ENCODE results near the gene SERTAD2.

SERTAD2 gene

DNA sequence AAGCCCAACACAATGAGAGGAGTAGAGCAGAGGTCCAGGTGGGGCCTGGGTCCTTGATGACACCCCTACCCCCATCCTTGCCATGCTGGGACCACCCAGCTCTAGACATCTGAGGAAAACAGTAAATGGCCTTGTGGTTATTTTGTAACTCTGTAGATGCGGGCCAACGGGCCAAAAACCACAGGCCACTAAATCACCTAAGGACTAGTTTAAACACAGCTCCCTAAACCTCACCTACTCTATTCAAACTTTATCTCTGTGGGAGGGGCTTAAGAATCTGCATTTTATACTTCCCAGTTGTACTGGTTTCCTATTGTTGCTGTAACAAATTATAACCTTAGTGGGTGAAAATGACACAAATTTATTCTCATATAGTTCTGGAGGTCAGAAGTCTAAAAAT is 19.0 kb upstream of the SERTAD2 start:
- no peak for DNase-seq (ENCODE audit: low spot score)

DNA sequence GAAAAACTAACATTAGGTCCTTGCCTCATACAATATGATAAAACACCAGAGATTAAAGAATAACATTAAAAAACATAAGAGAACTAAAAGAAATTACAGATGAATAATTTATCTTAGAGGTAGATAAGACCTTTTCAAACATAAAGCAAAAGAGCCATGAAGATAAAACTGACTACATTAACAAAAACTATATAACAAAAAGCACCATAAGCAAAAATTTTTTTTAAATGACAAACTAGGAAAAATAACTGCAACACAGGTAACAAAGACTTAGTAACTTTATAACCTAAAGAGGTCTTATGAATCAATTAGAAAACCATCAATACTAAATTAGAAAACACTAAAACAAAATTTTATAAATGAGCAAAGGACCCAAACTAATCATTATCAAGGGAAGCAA is 16.3 kb upstream of the SERTAD2 start:
- DNase-seq (ENCODE audit: low spot score), result no peak

DNA sequence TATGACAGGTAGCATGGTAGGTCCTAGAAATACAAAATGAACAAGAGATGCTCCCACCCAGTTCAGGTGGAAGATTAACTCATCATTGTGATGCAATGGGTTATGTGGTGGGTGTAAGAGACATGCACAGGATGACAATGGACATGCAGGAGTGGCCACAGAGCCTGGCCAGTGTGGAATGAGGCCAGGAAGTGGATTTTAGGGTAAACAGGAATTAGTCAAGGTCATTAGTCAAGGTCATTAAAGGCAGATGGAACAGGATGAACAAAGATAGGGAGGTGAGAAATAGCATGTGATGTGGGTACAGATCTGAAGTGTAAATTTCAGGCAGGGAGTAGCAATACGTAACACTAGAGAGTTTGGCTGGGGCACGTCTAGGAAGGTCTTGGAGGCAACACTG is 15.6 kb upstream of the SERTAD2 start:
- no peak for DNase-seq (ENCODE audit: low spot score)

DNA sequence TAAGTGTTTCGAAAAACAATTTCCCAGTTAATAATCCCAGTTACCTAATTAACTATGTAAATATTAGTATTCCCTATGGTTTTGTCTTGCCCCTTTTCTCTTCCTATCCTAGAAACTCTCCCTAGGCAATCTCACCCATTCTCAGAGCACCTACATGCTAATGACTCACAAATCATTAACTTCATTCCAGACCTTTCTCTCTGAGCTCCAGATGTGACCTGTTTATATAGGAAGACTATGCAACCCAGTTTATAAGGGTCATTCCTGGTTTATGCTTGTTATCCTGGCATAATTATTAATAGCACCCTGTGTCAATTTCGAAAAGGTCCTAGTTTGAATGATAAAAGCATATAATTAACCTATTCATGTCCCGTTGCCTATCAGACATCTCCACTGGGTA is 14.8 kb upstream of the SERTAD2 start:
- no peak for DNase-seq (ENCODE audit: low spot score)

DNA sequence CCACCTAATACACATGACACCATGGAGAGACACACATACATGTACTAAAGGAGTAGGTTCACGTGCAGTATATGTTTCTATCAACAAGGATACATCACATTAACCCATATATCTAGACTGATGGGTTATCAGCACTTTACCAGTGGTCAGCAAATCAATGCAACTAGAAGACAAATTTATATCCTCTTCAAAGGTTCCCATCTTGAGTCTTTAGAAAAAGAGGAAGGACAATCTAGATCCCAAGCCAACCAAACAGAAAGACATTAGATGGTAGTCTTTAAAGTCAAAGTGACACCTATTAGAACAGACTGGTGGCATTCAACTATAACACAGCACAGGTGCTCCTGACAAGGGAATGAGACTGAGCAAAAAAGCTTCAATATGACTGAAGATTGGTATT is 13.8 kb upstream of the SERTAD2 start:
- no peak for DNase-seq (ENCODE audit: low spot score)

DNA sequence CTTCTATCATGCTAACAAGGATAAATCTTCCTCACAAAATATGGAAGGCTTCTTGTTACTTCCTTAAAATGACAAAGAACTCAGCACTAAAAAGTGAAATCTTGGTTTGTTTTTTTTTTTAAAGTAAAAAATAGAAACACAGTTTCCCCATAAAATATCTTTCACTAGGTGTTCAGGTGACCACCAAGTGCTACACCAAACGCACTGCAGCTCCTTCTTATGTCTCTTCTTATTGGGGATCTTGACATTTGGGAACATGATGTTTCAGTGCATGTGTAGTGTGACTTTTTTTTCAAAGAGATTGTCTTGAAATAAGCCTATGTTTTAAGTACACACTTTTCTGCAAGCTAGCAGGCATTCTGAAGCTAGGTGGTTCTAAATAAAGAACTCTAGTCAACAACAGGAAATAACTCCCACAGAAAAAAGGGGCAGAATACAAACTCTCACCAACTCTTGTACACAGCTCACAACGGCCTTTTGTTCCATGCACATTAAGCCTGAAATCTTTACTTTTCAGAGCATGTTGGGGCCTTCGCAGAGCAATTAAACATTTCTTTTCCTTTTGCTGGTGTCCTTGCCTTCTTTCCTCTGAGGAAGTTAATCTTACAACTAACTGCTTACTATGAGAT is 13.2 kb upstream of the SERTAD2 start:
- no peak for DNase-seq (ENCODE audit: low spot score)

DNA sequence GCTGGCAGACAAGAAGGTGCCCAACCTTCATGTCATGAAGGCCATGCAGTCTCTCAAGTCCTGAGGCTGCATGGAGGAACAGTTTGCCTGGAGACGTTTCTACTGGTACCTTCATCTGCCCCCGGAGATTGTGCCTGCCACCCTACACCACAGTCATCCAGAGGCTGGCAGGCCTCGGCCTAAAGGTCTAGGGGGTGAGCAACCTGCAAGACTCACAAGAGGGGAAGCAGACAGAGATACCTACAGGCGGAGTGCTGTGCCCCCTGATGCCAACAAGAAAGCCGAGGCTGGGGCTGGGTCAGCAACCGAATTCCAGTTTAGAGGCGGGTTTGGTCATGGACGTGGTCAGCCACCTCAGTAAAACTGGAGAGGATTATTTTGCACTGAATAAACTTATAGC is 12.0 kb upstream of the SERTAD2 start:
- no peak for DNase-seq (ENCODE audit: low spot score)

DNA sequence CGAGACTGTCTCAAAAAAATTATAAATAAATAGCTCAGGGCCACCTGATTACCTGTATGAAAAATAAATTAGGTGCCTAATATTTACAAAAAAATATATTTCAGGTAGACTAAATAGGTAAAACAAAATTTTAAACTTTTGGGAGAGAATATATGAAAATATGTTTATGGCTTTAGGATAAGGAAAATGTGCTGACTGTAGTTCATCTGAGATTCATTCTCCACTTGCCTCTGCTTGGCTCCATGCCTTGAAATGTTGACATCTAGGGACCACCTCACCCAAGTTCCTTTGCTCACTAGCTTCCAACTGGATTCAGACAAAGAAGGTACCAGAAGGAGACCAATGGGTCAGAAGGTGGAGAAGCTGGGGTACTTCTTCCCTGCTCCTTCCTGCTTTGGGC is 9.7 kb upstream of the SERTAD2 start:
- DNase-seq (ENCODE audit: low spot score), result no peak

DNA sequence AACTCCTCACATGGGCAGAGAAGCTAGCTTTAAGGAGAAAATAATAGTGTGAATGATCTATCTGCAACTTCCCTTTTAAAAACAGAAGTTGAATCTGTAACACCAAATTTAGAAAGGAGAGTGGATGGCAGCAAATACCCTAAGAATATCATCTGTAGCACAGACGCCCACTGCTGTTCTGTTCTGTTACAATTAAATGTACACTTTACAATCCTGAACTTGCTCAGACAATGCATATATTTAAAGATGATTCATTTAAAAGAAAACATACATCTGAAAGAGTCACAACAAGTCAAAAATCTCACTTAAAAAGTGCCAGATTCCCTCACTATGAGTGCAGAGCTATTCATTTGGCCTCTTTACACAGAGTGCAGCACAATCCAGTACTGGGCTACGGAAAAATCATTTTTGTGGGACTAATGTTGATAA is 8.0 kb upstream of the SERTAD2 start:
- no peak for DNase-seq (ENCODE audit: low spot score)

DNA sequence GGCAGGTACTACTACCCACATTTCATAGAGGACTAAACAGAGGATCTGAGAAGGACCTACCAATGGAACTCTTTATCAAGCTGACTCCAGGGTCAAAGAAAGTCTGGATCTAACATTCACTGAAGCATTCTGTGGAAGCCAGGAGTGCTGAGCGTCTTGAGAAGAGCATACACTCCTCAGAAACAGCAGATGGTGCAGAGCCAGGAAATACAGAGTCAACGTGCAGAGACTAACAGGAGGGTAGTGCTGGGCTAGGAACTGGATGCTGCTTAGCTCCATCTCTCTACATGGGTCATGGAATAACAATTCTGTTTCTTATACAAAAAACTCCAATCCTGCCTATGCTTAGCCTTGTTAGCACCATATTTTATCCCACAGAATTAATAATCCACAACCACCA is 5.5 kb upstream of the SERTAD2 start:
- no peak for DNase-seq (ENCODE audit: low spot score)

DNA sequence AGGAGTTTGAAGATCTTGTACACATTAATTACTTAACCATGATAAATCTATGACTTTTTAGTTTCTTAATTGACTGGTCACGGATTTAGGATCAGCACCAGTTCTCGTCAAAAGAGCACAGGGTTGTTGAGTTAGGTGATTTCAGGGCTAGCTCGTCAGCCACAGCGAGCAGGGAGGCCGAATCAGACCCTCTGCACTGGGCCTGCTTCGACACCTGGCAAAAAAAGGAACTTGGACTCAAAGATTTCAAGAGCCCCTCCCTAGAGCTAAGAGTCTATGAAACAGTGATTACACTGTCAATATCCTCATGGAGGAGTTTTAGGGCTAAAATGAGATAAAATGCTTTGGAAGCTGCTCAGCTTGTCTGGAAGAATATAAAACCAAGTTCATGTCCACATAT is 4.6 kb upstream of the SERTAD2 start:
- no peak for DNase-seq (ENCODE audit: low spot score)

DNA sequence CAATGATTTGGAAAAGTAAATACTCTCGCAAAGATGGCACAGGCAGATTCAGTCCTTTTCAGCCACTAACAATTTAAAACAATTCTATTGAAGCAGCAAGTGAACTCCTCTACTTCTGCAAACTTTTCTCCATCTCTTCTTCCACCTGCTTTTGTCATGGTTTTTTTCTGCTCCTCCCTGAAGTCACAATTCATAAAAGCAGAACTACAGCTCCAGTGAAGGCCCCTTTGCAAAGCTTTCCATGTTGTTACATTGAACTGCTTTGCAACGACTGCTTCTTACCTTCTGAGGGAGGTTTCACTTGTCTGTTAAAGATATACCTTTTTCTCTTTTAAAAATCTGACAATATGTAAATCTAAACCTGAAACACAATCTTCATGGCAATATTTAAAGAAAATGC is 3.7 kb upstream of the SERTAD2 start:
- no peak for DNase-seq (ENCODE audit: low spot score)

DNA sequence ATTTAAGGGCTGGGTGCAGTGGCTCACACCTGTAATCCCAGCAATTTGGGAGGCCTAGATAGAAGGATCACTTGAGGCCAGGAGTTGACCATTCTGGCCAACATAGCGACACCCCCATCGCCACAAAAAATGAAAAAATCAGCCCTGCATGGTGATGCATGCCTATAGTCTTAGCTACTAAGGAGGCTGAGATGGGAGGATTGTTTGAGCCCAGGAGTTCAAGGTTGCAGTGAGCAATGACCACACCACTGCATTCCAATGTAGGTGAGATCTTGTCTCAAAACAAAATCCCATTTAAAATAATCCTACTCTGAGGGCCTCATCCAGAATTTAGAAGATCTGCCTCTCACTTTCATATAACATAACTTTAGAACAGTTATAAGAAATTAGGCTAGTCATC is 2.7 kb upstream of the SERTAD2 start:
- DNase-seq (ENCODE audit: low spot score), result no peak

DNA sequence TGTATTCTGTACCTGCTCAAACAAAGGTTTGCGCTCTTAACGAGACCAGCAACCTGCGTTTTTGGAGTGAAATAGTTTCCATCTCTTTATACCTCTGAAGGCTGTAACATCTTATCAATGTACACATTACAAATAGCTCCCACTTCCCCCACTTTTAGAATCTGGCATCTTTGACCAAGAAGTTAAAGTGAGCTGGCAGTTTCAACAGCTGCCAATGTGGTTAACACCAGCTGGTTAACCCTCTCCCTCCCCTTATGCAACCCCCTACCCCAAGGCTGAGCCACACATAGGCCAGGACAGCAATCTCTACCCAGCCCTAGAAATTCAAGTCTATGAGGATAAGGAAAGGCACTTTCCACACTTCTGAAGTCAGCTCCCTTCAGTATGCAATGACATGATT is 2.2 kb upstream of the SERTAD2 start:
- no peak for DNase-seq (ENCODE audit: low spot score)

DNA sequence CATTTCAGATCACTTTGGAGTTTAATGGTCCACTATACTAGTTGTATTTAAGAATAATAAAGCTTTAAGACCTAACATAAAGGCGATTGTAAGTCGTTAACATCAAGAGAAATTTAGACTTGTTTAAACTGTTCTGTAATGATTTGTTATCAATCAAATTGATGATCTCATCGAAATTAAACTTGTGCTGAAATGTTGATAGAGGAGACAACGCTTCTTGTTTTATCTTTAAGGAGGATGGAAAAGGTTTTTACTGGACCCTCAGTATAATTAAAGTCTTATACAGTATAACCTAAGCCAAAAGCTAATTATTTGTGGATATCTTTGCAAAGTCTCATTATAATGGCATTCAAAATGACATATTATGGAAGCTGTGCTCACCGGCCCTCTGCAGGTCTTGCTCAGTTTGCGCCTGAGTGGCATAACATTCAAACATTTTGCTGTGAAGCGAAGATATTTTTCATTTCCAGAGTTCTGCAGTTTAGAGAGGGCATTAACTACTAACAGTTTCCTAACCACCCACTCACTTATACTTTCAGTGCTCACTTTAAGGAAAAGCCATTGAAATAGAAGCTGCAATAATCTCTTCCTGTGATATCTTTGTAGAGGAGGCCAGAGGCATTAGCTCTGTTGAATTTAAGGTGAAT is 1.4 kb upstream of the SERTAD2 start:
- DNase-seq (ENCODE audit: low spot score), result no peak

DNA sequence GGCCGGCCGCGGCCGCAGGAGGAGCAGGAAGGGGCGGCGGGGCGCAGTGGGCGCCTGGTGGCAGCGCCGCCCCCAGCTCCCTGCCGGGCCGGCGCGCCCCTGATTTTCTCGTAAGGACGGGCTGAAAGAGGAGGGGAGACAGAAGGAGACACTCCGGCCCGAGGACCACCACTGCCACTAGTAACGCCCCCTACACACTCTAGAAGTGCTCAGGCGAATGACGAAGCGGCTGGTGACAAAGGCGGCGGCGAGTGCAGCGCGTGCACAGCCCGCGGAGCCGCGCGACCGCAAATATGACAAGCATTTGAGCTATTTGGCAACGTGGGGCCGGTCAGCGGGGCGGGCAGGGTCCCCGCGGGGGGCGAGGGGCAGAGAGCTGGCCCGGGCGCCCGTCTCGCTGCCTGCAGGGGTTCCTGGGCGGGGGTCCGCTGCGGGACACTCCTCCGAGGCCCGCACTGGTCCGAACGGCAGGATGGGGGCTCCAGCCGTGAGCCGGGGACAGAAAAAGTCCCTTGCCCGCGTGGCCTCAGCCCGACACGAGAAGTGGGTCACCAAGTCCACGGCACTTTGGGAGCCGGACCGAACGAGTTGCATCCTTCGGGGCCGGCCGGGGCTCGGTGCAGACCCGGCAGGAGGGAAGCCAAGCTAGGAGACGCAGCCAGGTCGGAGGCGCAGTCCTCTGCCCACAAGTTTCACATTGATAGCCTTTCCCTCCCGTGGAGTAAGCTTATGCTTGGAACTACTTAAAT is 524 bp upstream of the SERTAD2 start:
- no peak for DNase-seq (ENCODE audit: low spot score)

DNA sequence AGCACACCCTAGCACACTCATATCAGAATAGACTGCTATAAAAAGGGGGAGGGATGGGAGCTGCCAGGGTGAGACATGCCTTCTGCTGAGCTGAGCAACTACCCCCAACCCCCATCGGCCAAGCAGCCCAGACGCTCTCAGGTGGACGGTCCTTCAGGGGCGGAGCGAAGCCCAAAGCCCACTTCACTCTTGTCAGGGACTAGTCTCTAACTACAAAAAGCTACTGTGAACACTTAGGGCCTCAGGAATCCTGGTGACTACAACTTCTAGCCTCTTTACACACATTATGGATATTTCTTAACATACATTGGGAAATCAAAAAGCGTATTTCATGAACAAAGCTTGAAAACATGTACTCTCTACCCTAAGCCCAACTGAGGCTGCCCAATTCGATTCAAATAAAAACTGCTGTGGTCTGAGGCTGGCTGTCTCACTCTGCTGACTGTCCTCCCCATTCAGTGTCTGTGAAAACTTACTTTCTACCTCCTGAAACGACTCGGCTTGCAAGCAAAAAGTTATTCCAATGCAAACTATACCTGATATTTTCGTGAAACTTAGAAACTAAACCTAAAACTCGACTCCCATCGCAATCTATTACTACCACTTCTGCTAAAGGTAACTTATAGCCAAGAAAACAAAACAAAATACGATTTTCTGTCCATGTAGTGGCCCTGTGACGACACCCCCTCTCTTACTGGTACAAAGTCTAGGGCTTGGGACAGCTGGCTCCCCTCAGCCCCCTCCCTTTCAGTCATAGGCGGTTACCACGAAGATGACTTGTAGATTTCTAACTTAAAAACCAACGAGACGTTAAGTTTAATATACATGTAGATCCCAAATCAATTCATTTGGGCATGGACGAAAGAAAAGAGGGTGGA is 1.2 kb downstream of the SERTAD2 start:
- no peak for DNase-seq (ENCODE audit: low spot score)

DNA sequence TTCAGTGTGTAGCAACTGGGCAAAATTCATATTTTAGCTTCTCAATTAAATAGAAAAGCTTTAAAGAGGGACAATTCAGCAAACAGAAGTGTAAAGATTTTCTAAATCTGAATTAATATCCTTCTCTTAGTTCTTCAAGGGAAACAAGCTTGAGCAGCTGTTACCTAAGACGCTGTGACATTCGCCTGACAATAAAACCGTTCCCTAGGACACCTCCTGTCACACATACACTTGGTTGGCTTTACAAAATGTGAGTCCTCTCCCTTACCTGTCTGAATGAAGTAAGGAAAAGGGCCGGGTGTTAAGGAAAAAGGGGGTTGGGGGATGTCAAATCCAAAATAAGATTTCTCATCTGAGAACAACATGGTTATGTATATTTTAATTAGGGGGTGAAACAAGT is 2.1 kb downstream of the SERTAD2 start:
- DNase-seq (ENCODE audit: low spot score), result no peak

DNA sequence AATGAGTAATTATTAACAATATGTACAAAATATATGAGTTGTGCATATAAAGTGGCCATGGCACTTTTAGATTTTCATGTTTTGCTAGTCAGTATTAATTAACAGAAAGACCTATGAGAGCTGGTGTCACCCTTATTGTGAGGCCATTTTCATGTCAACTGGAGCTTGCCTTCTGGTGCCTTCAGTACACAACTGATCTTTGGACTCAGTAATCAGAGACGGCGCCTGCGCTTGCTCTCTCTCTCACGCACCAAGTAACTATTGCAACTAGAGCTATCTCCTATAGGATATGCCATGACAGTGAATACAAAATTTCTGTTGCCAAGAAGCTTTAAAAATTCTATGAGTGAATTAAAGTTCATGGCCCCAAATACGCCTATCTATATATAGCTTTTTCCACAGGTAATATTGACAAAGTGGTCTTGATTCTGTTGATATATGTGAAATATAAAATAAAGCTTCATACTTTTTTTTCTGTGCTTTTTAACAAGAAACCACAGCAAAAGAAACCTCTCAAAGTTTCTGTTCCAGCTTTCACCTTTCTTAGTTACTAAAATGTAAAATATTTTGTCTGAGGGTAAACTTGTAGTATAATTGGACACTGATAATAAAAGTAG is 2.9 kb downstream of the SERTAD2 start:
- no peak for DNase-seq (ENCODE audit: low spot score)

DNA sequence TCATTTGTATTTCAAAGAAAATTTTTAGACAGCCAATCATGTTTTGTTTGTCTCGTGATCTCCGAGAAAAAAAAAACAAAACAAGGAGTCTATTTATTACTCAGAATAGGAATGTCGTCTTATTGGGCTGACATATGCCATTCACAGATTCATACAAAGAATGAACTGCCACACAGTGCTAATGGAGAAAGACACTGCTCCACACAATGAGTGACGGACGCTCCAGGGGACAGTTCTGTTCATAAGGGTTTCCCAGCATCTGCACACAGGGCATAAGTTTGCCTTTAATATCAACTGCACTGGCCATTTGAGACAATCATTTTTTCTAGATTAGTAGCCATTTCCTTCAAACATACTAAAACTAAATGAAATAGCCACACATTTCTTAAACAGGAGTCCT is 3.4 kb downstream of the SERTAD2 start:
- DNase-seq (ENCODE audit: low spot score), result no peak

DNA sequence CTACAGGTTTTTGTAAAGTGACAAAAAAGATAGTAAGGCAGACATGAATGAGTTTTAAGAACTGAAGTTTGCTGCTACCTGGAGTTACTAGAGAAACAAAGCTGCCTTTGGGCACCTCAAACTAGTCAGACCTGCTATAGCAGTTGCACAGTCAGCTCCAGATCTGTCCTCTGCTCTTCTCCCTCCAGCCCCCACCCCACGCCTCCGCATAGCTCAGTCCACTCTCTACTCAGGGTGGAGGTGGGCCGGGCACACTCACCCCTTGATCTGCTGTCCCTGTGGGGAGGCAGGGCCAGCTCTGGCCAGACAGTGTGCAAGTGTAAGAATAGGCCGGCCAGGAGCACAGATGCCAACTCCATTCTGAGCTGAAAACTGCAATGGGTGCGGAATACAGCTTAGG is 4.1 kb downstream of the SERTAD2 start:
- no peak for DNase-seq (ENCODE audit: low spot score)

DNA sequence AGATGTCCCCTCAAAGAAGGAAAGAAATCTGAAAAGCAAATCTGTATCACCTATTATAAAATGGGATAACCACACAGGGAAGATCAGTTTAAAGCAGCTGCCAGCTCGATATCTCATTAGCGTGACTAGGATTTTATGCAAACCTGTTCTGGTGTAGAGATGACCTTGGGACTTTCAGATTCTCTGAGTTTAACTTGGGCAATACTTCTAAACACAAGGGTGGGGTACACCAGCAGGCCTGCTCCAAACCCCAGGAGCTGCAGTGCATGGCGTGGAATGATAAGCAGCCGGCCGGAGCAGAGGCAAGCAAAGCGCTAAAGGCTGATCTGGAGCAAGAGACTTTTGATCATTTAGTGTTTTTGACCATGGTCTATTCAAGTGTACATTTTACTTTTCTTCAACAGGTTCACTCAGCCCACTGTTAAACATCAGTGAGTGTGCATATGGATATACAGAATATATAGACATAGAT is 4.7 kb downstream of the SERTAD2 start:
- DNase-seq (ENCODE audit: low spot score), result no peak
